ENCODE results near the gene C5orf15.
"Not testable (repeated sequence)": the region's sequence is repeated elsewhere in the genome, so short reads cannot be mapped to it uniquely, and the experiment has no call there.

Gene C5orf15

GRCh38 chr5:133943475-133943817, 25.0 kb downstream of the C5orf15 start:
- DNase-seq (ENCODE audit: low spot score) = no peak
- TF ChIP-seq, protein P1, sequence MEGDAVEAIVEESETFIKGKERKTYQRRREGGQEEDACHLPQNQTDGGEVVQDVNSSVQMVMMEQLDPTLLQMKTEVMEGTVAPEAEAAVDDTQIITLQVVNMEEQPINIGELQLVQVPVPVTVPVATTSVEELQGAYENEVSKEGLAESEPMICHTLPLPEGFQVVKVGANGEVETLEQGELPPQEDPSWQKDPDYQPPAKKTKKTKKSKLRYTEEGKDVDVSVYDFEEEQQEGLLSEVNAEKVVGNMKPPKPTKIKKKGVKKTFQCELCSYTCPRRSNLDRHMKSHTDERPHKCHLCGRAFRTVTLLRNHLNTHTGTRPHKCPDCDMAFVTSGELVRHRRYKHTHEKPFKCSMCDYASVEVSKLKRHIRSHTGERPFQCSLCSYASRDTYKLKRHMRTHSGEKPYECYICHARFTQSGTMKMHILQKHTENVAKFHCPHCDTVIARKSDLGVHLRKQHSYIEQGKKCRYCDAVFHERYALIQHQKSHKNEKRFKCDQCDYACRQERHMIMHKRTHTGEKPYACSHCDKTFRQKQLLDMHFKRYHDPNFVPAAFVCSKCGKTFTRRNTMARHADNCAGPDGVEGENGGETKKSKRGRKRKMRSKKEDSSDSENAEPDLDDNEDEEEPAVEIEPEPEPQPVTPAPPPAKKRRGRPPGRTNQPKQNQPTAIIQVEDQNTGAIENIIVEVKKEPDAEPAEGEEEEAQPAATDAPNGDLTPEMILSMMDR (IDR thresholded peaks at IDR 0.05; ENCODE audit: extremely low read depth, insufficient read depth, missing control alignments) = no peak
- in situ Hi-C loops (cut with MboI; ENCODE audit: low pct_unique_long_range_greater_than_20kb, low sequenced_read_pairs, unreplicated experiment) = no loop called here

DNA sequence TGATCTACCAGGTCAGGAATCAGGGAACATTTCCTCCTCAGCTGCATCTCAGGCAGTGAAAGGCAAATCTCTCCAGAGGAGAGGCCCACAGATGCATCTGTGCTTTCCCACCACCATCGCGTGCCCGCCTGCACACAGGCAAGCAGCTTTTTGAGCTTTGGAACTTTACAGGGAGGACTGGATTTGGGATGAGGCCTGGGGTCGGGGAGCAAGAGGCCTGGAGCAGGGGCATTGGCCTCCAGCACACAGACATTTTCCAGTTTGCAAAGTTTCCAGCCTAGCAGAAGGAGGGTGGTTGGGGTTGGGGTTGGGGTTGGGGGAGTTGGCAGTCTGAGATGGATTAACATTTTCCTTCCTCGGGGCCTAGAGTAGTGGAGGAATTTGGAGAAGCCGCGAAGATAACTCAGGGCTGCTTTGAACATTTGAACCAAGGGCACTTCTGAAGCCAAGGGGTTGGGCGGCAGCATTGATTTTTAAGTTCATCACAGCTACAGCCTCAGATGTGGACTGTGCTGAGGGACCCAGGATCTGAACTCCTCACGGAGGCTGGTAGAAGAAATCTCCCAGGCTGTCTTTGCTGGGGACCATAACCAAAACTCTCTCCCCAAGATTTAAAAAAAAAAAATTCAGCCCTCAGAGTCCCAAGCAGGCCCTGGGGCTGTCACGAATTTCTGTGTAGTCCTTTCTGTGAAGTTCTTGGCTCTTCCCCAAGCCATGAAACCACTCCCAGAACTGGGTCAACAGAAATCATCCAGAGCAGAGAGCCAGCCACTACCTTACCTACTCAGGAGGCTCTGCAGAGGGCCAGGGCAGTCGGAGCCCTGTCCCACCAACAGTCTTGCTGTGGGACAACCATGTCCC, 25.6 kb downstream of the C5orf15 start:
- in situ Hi-C loops (cut with MboI; ENCODE audit: low pct_unique_long_range_greater_than_20kb, low sequenced_read_pairs, unreplicated experiment) = no loop called here

DNA sequence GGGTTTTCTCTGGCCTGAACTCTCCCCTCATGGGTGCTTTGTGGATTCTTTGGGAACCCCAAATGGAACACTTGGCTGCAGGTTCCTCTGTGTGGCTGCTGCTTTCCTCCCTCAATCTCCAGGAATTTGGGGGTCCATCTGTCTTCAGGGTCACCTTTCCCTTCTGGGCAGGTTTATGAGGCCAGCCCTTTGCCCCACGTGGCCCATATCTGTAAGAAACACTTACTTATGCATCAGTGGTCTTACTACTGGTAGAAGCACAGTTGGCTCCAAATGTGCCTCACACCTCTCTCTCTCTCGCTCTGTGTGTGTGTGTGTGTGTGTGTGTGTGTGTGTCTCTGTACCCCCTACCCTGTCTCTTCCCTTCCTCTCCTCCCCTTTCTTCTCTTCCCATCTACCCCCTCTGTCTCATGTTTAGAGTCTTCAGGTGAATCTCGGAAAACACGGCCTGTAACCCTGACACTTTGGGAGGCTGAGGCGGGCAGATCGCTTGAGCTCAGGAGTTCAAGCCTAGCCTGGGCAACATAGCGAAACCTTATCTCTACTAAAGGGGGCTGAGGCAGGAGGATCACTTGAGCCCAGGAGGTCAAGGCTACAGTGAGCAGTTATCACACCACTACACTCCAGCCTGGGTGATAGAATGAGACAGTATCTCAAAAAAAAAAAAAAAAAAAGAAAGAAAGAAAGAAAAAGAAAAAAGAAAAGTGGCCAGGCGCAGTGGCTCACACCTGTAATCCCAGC, 26.8 kb downstream of the C5orf15 start:
- TF ChIP-seq, protein P1 (IDR thresholded peaks at IDR 0.05; ENCODE audit: extremely low read depth, insufficient read depth, missing control alignments) = no peak
- no peak for DNase-seq (ENCODE audit: low spot score)
- in situ Hi-C loops (cut with MboI; ENCODE audit: low pct_unique_long_range_greater_than_20kb, low sequenced_read_pairs, unreplicated experiment) = no loop called here

More for the DNA sequence above, 25.6 kb downstream of the C5orf15 start:
- TF ChIP-seq, protein P1 (IDR thresholded peaks at IDR 0.05; ENCODE audit: extremely low read depth, insufficient read depth, missing control alignments) = no peak
- DNase-seq (ENCODE audit: low spot score) = no peak

- TF ChIP-seq, protein P1 (IDR thresholded peaks at IDR 0.05; ENCODE audit: extremely low read depth, insufficient read depth, missing control alignments) = no peak
- no peak for DNase-seq (ENCODE audit: low spot score)
- in situ Hi-C loops (cut with MboI; ENCODE audit: low pct_unique_long_range_greater_than_20kb, low sequenced_read_pairs, unreplicated experiment) = no loop called here
Observed at GRCh38 chr5:133939668-133940067, 28.8 kb downstream of the C5orf15 start.

GRCh38 chr5:133938929-133939328, 29.5 kb downstream of the C5orf15 start:
- TF ChIP-seq, protein P1 (IDR thresholded peaks at IDR 0.05; ENCODE audit: extremely low read depth, insufficient read depth, missing control alignments) = no peak
- in situ Hi-C loops (cut with MboI; ENCODE audit: low pct_unique_long_range_greater_than_20kb, low sequenced_read_pairs, unreplicated experiment) = no loop called here
- peak; percentile 55 for DNase-seq (ENCODE audit: low spot score)

GRCh38 chr5:133938039-133938821, 30.2 kb downstream of the C5orf15 start:
- no peak for DNase-seq (ENCODE audit: low spot score)
- in situ Hi-C loops (cut with MboI; ENCODE audit: low pct_unique_long_range_greater_than_20kb, low sequenced_read_pairs, unreplicated experiment) = no loop called here
- TF ChIP-seq, protein P1 (IDR thresholded peaks at IDR 0.05; ENCODE audit: extremely low read depth, insufficient read depth, missing control alignments) = no peak

GRCh38 chr5:133937628-133938027, 30.8 kb downstream of the C5orf15 start:
- DNase-seq (ENCODE audit: low spot score); in situ Hi-C loops (cut with MboI; ENCODE audit: low pct_unique_long_range_greater_than_20kb, low sequenced_read_pairs, unreplicated experiment): not testable (repeated sequence)

All from GM13977 (cell line).